Keratinocyte (primary cell): ENCODE results near the gene ZNF70. TPM values are rescaled to one million over a fixed set of nuclear protein-coding genes. Genes with fewer than 3 reads are reported as not detected.

ENCODE experiments used
- DNase-seq: peaks from one replicate; pipeline ENCODE4 v3.0.0-alpha.2; 2011; ENCODE audit warnings: low read depth, missing footprints, low spot score
- FAIRE-seq: peaks from 2 replicates; lab custom pipeline; 2011; peaks lifted over from hg19 to GRCh38; lab: Jason Lieb, UNC
- H2AFZ ChIP-seq: 2 replicates; pipeline ENCODE4 v1.6.0; 2012; ENCODE audit warnings: low read length, control low read depth, inconsistent platforms; ENCODE audit not compliant: control insufficient read depth
- H3K27ac ChIP-seq: 2 replicates; pipeline ENCODE4 v1.5.1; 2011; ENCODE audit warnings: low read length; ENCODE audit not compliant: control insufficient read depth, insufficient read depth
- H3K27me3 ChIP-seq: 3 replicates; pipeline ENCODE4 v1.6.0; 2011; ENCODE audit warnings: low read length; ENCODE audit not compliant: control insufficient read depth, insufficient read depth; ENCODE audit errors: extremely low read depth
- H3K36me3 ChIP-seq, 2 experiments: 2 replicates in 1 of 2; 3 replicates in 1 of 2; pipeline ENCODE4 v1.5.1; 2011; ENCODE audit warnings: low read length in 2 of 2, mild to moderate bottlenecking in 1 of 2; ENCODE audit not compliant: control insufficient read depth in 2 of 2, insufficient read depth in 2 of 2; ENCODE audit errors: extremely low read depth in 1 of 2
- H3K4me1 ChIP-seq: 3 replicates; pipeline ENCODE4 v1.5.1; 2011; ENCODE audit warnings: low read length; ENCODE audit not compliant: control insufficient read depth, insufficient read depth; ENCODE audit errors: extremely low read depth
- H3K4me2 ChIP-seq: 3 replicates; pipeline ENCODE4 v1.6.0; 2011; ENCODE audit warnings: low read depth, low read length; ENCODE audit not compliant: control insufficient read depth, insufficient read depth; ENCODE audit errors: extremely low read depth
- H3K4me3 ChIP-seq, 3 experiments: fragments of 200-600 bp in 1 of 3; sonication (generic) in 1 of 3; 2 replicates in 2 of 3; 3 replicates in 1 of 3; pipeline ENCODE4 v1.5.1; 2011 to 2016; ENCODE audit warnings: low read length in 3 of 3, mild to moderate bottlenecking in 3 of 3, control low read depth in 2 of 3, inconsistent platforms in 1 of 3, low read depth in 1 of 3, mixed read lengths in 1 of 3, mixed run types in 1 of 3, moderate library complexity in 1 of 3; ENCODE audit not compliant: control insufficient read depth in 2 of 3, insufficient read depth in 2 of 3; ENCODE audit errors: extremely low read depth in 1 of 3
- H3K79me2 ChIP-seq: 2 replicates; pipeline ENCODE4 v1.6.0; 2012; ENCODE audit warnings: low read length; ENCODE audit not compliant: control insufficient read depth, insufficient read depth
- H3K9ac ChIP-seq: 3 replicates; pipeline ENCODE4 v1.6.0; 2011; ENCODE audit warnings: low read length; ENCODE audit not compliant: control insufficient read depth, insufficient read depth; ENCODE audit errors: extremely low read depth
- H3K9me1 ChIP-seq: 3 replicates; pipeline ENCODE4 v1.6.0; 2011; ENCODE audit warnings: low read length; ENCODE audit not compliant: control insufficient read depth, insufficient read depth; ENCODE audit errors: extremely low read depth
- H3K9me3 ChIP-seq: 2 replicates; pipeline ENCODE4 v1.5.1; 2012; ENCODE audit warnings: low read depth, low read length; ENCODE audit not compliant: control insufficient read depth
- H4K20me1 ChIP-seq: 3 replicates; pipeline ENCODE4 v1.6.0; 2011; ENCODE audit warnings: low read length; ENCODE audit not compliant: control insufficient read depth, insufficient read depth; ENCODE audit errors: extremely low read depth
- EZH2 ChIP-seq: IDR thresholded peaks from one replicate; pipeline ENCODE4 v1.6.1; 2012; ENCODE audit warnings: inconsistent platforms, mild to moderate bottlenecking, low read length, moderate library complexity
- dilution Hi-C: fragments of 300-500 bp; cut with MboI; formaldehyde crosslinking; loops from one replicate; pipeline ENCODE4 v1.7.0; 2020; ENCODE audit warnings: low sequenced_read_pairs; ENCODE audit not compliant: extremely low pct_ligation_motif_present
- polyA plus RNA-seq, 5 experiments: library from polyadenylated mRNA; depleted of rRNA in 3 of 5; stranded (reverse) in 3 of 5; stranded (forward) in 1 of 5; unstranded in 1 of 5; fragments of >200 nt; gene quantifications; 1 replicate in 1 of 5; 2 replicates in 3 of 5; 3 replicates in 1 of 5; pipeline versions ENCODE4 v1.2.1 to v1.2.3, GENCODE V29; 2011 to 2012; ENCODE audit warnings: missing spikeins in 2 of 5, low read depth in 1 of 5, low replicate concordance in 1 of 5
- TF ChIP-seq, protein P1 (sequence below), 3 experiments: IDR thresholded peaks in 1 of 3; conservative IDR thresholded peaks in 1 of 3; optimal IDR thresholded peaks in 1 of 3; 2 replicates in 2 of 3; 3 replicates in 1 of 3; pipeline versions ENCODE3 to v1.5.1; 2011; ENCODE audit warnings: low read length in 3 of 3, mild to moderate bottlenecking in 3 of 3, moderate library complexity in 2 of 3, control low read depth in 1 of 3, inconsistent platforms in 1 of 3; ENCODE audit not compliant: insufficient read depth in 2 of 3; ENCODE audit errors: extremely low read depth in 1 of 3

ZNF70 gene
- polyA plus RNA-seq, 1 donor (not counting 4 experiments of a cell fraction or from before 2014, with no cell fraction given), result 0.55 TPM

DNA sequence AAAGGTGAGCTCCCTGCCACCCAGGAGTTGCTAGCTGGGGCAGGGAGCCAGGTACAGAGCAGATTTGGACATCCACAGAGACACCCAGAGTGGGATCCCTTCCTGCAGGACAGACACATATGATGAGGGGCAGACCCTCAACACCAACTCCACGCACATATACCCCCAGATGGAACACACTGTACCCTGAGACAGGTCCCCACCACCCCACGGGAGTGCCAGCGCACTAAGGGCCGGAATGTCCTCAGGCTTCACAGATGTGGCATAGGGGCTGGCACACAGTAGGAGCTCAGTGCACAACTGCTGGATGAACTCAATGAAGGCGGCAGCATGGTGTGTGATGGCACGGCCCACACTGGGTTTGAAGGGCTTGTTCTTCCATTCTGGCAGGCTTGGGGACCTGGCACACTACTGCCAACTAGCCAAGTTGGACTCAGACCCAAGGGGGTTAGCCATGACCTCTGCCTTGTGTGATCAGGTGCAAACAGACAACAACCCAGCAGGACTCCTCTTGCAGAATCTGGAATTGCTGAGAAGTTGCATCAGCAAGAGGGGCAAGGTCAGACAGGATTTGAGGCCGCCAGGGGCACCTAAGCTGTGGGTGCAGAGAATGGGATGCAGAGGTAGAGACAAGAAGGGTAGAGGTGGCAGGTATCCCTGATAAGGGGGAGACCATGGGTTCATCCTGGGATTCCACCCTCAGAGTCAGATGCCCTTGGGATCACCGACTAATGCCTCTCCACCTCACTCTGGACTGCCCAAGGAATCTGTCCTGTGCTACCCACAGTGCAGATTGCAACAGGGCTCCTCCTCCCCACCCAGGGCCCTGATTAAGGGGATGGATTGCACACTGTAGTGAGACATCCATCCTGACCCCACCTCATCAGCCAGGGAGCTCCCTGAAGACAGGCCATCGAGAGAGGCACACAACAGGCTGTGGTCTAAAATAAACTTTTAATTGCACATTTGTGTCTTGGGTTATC, 14.3 kb upstream of the ZNF70 start:
- Histone ChIP-seq H3K9me1 (no peaks in the 10 kb centered on the region), H2AFZ (no peak overlapping the region), H3K9me3 (no peaks in the 10 kb centered on the region), H3K9ac (no peak overlapping the region), H3K27me3 (peaks cover 8% of the 10 kb centered on the region), H3K27ac (no peak overlapping the region), H3K4me1 (peaks cover 3% of the 10 kb centered on the region), H3K79me2 (no peaks in the 10 kb centered on the region), H4K20me1 (no peaks in the 10 kb centered on the region), H3K36me3 (no peaks in the 10 kb centered on the region), H3K4me3 (no peak overlapping the region), H3K4me2 (no peak overlapping the region)
- dilution Hi-C loops, result no loop called here
- TF ChIP-seq, protein P1, sequence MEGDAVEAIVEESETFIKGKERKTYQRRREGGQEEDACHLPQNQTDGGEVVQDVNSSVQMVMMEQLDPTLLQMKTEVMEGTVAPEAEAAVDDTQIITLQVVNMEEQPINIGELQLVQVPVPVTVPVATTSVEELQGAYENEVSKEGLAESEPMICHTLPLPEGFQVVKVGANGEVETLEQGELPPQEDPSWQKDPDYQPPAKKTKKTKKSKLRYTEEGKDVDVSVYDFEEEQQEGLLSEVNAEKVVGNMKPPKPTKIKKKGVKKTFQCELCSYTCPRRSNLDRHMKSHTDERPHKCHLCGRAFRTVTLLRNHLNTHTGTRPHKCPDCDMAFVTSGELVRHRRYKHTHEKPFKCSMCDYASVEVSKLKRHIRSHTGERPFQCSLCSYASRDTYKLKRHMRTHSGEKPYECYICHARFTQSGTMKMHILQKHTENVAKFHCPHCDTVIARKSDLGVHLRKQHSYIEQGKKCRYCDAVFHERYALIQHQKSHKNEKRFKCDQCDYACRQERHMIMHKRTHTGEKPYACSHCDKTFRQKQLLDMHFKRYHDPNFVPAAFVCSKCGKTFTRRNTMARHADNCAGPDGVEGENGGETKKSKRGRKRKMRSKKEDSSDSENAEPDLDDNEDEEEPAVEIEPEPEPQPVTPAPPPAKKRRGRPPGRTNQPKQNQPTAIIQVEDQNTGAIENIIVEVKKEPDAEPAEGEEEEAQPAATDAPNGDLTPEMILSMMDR (optimal IDR thresholded peaks at IDR 0.05 in 1 of 3, IDR thresholded peaks at IDR 0.05 in 1 of 3, conservative IDR thresholded peaks at IDR 0.05 in 1 of 3; ENCODE audit: extremely low read depth in 1 of 3, insufficient read depth in 2 of 3, low read length in 3 of 3), result no peak
- no peak for TF ChIP-seq EZH2
- FAIRE-seq (no peak), DNase-seq (no peak)

DNA sequence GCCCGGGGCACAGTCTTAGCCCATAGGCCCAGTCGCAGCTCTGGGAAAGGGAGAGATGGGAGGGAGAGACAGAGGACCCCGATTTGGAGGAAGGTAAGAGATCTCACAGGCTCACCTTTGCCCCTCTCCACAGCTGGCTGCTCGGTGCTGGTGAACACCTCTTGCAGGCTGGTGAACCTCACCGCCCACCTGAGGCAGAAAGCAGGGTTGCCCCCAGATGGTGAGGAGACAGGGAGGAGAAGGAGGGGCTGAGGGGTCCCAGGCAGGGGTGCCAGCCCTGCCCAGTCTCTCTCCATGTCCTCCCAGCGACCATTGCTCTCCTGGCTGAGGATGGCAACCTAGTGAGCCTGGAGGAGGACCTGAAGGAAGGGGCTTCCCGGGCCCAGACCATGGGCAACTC, 13.0 kb upstream of the ZNF70 start:
- dilution Hi-C loops, result no loop called here
- H3K4me1 ChIP-seq, result peaks cover 3% of the 10 kb centered on the region
- no peak for TF ChIP-seq EZH2
- TF ChIP-seq, protein P1 (optimal IDR thresholded peaks at IDR 0.05 in 1 of 3, IDR thresholded peaks at IDR 0.05 in 1 of 3, conservative IDR thresholded peaks at IDR 0.05 in 1 of 3; ENCODE audit: extremely low read depth in 1 of 3, insufficient read depth in 2 of 3, low read length in 3 of 3), result no peak
- H3K9ac ChIP-seq, result no peak overlapping the region
- no peak for DNase-seq
- no peaks in the 10 kb centered on the region for H3K9me1 ChIP-seq
- peaks cover 8% of the 10 kb centered on the region for H3K27me3 ChIP-seq
- no peak overlapping the region for H2AFZ ChIP-seq
- no peaks in the 10 kb centered on the region for H4K20me1 ChIP-seq
- no peak overlapping the region for H3K4me2 ChIP-seq
- no peak overlapping the region for H3K4me3 ChIP-seq
- H3K79me2 ChIP-seq, result no peaks in the 10 kb centered on the region
- no peak for FAIRE-seq
- no peak overlapping the region for H3K27ac ChIP-seq
- no peaks in the 10 kb centered on the region for H3K9me3 ChIP-seq
- H3K36me3 ChIP-seq, result no peaks in the 10 kb centered on the region
